AG04450 (cell line): ENCODE data around the gene MAP6D1. TPM values are rescaled to one million over a fixed set of nuclear protein-coding genes. Genes with fewer than 3 reads are reported as not detected.

ENCODE experiments used
- CTCF ChIA-PET: fragments of 300-600, 350-600 bp; formaldehyde crosslinking; extraction: SDS; loops from one replicate; lab custom pipeline; 2022; ENCODE audit warnings: antibody characterized with exemption, inconsistent platforms; lab: Charles Lee
- POLR2A ChIA-PET: fragments of 350-600 bp; formaldehyde crosslinking; extraction: SDS; loops from one replicate; lab custom pipeline; 2021; ENCODE audit warnings: antibody characterized with exemption, inconsistent platforms; lab: Yijun Ruan, JAX
- DNase-seq: peaks from one replicate; pipeline ENCODE4 v3.0.0-alpha.2; 2011; ENCODE audit warnings: low read depth, low spot score
- H3K27ac ChIP-seq: one replicate; pipeline ENCODE4 v1.5.1; 2012; ENCODE audit warnings: low read depth, low read length, control low read depth
- H3K27me3 ChIP-seq: one replicate; pipeline ENCODE4 v1.6.0; 2012; ENCODE audit warnings: low read length; ENCODE audit not compliant: control insufficient read depth, insufficient read depth
- H3K4me3 ChIP-seq: 2 replicates; pipeline ENCODE4 v1.5.1; 2011; ENCODE audit warnings: mild to moderate bottlenecking, low read depth, low read length, control low read depth
- H3K9me3 ChIP-seq: 2 replicates; pipeline ENCODE4 v1.5.1; 2012; ENCODE audit warnings: low read length; ENCODE audit not compliant: control insufficient read depth, insufficient read depth
- polyA plus RNA-seq: library from polyadenylated mRNA; depleted of rRNA; stranded (reverse); fragments of >200 nt; gene quantifications from 2 replicates; pipeline ENCODE4 v1.2.3, GENCODE V29; 2011
- TF ChIP-seq, protein P1 (sequence below): IDR thresholded peaks from 2 replicates; pipeline ENCODE4 v1.5.1; 2011; ENCODE audit warnings: low read depth, low read length, control low read depth, inconsistent platforms

The MAP6D1 gene
- polyA plus RNA-seq, 1 experiment: 6.1 TPM

GRCh38 chr3:183802989-183803388, 22.4 kb downstream of the MAP6D1 start:
- Histone ChIP-seq H3K27ac (no peak overlapping the region), H3K27me3 (no peaks in the 10 kb centered on the region), H3K9me3 (no peaks in the 10 kb centered on the region), H3K4me3 (no peak overlapping the region)
- DNase-seq: no peak
- TF ChIP-seq, protein P1, sequence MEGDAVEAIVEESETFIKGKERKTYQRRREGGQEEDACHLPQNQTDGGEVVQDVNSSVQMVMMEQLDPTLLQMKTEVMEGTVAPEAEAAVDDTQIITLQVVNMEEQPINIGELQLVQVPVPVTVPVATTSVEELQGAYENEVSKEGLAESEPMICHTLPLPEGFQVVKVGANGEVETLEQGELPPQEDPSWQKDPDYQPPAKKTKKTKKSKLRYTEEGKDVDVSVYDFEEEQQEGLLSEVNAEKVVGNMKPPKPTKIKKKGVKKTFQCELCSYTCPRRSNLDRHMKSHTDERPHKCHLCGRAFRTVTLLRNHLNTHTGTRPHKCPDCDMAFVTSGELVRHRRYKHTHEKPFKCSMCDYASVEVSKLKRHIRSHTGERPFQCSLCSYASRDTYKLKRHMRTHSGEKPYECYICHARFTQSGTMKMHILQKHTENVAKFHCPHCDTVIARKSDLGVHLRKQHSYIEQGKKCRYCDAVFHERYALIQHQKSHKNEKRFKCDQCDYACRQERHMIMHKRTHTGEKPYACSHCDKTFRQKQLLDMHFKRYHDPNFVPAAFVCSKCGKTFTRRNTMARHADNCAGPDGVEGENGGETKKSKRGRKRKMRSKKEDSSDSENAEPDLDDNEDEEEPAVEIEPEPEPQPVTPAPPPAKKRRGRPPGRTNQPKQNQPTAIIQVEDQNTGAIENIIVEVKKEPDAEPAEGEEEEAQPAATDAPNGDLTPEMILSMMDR: no peak
- CTCF ChIA-PET: no interaction called here
- POLR2A ChIA-PET: no interaction called here

GRCh38 chr3:183801601-183802000, 23.8 kb downstream of the MAP6D1 start:
- no peaks in the 10 kb centered on the region for H3K9me3 ChIP-seq
- H3K27me3 ChIP-seq: no peaks in the 10 kb centered on the region
- H3K27ac ChIP-seq: no peak overlapping the region
- CTCF ChIA-PET: no interaction called here
- TF ChIP-seq, protein P1: no peak
- DNase-seq: no peak
- H3K4me3 ChIP-seq: no peak overlapping the region
- POLR2A ChIA-PET: no interaction called here

DNA sequence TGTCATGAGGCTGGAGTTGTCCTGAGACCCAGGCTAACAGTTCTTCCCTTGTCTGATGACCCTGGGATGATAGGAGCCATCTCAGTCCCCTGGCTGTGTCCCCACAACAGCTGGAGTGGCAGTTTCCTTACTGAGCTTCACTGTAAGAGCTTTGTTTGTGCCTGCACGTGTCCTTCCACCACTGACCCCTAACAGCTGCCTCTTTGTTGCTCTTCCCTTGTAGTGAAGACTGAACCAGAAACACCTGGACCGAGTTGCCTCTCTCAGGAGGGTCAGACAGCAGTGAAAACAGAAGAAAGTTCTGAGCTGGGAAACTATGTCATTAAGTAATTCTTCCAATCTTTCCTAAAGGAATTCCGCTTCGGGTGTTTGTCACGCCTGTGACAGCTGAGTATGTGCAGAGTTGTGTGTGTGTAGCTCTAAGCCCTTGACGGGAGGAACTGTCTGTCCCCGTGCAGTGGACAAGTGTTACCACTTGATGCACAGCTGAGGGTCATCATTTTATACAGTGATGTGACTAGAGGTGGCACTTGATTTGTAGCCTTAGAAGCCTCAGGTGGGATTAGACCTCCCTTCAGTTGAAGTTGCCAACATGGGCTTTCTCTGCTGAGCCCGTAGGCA, 25.0 kb downstream of the MAP6D1 start:
- H3K27me3 ChIP-seq: no peaks in the 10 kb centered on the region
- CTCF ChIA-PET: no interaction called here
- DNase-seq: no peak
- H3K4me3 ChIP-seq: no peak overlapping the region
- POLR2A ChIA-PET: no interaction called here
- H3K9me3 ChIP-seq: no peaks in the 10 kb centered on the region
- no peak overlapping the region for H3K27ac ChIP-seq
- TF ChIP-seq, protein P1: no peak

DNA sequence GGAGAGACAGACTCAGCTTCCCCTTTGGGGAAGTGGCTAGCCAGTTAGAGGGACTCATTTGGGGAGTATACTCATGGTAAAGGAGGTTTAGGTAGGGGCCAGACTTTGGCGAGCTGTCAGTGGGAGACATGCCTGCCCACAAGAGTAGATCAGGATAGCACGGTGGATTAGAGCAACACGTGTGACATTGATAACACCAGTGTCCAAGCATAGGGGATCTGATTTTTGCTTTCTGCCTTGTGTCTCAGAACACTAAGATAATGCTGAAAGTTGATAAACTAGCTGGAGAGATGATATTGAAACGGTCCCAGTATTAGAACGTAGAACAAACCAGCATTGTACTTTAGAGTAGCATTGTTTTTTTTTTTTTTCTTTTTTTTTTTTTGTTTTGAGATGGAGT, 25.9 kb downstream of the MAP6D1 start:
- POLR2A ChIA-PET: no interaction called here

DNA sequence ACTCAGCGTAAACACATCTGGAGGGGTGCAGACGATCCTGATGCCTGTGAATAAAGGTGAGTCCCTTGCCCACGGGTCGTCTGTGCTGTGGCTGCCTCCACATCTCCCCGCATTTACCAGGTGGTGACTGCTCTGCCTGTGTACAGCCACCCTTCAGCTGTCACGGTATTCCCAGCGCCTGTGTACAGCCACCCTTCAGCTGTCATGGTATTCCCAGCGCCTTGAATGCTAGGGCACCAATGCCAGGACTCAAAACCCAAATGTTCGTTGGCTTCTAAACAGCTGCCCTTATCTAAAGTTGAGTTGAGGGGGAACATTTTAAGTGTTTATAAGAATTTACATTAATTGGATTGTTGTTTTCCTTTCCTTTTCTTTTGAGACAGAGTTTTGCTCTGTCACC, 27.4 kb downstream of the MAP6D1 start:
- Histone ChIP-seq H3K4me3 (no peak overlapping the region), H3K27me3 (no peaks in the 10 kb centered on the region), H3K27ac (no peak overlapping the region), H3K9me3 (no peaks in the 10 kb centered on the region)
- no peak for DNase-seq
- TF ChIP-seq, protein P1: no peak
- CTCF ChIA-PET: no interaction called here
- POLR2A ChIA-PET: interaction anchor here (0.6 kb wide), 2 partner anchors 9 to 17 kb away, joined by 3 read pairs; no protein-coding TSS in a partner anchor

More for the DNA sequence above, 25.9 kb downstream of the MAP6D1 start:
- TF ChIP-seq, protein P1: no peak
- Histone ChIP-seq H3K27ac (no peak overlapping the region), H3K27me3 (no peaks in the 10 kb centered on the region), H3K9me3 (no peaks in the 10 kb centered on the region), H3K4me3 (no peak overlapping the region)
- DNase-seq: no peak
- CTCF ChIA-PET: no interaction called here
